Neuronal stem cell (in vitro differentiated cells): ENCODE measurements around the gene AHRR.
A peak's percentile ranks its signal among the peaks of the same experiment; 100 is the strongest.

Source experiments
- DNase-seq: peaks from one replicate; pipeline ENCODE4 v3.0.0-alpha.2; 2013; ENCODE audit warnings: low spot score
- H2AFZ ChIP-seq: one replicate; pipeline ENCODE4 v1.6.1; 2013; ENCODE audit warnings: mild to moderate bottlenecking, low read length, inconsistent platforms
- H2AK5ac ChIP-seq: 2 replicates; pipeline ENCODE4 v1.6.1; 2013; ENCODE audit warnings: low read depth, mild to moderate bottlenecking, inconsistent platforms, low read length, moderate library complexity, mixed read lengths
- H2BK120ac ChIP-seq: 2 replicates; pipeline ENCODE4 v1.6.1; 2013; ENCODE audit warnings: low read depth, mild to moderate bottlenecking, inconsistent platforms, low read length, moderate library complexity, mixed read lengths
- H2BK12ac ChIP-seq: one replicate; pipeline ENCODE4 v1.6.1; 2013; ENCODE audit warnings: low read length, inconsistent platforms
- H2BK15ac ChIP-seq: 2 replicates; pipeline ENCODE4 v1.6.1; 2013; ENCODE audit warnings: mild to moderate bottlenecking, low read length, inconsistent platforms, mixed read lengths
- H2BK5ac ChIP-seq: one replicate; pipeline ENCODE4 v1.6.1; 2013; ENCODE audit warnings: inconsistent platforms, mild to moderate bottlenecking, low read length, moderate library complexity
- H3K14ac ChIP-seq: one replicate; pipeline ENCODE4 v1.6.1; 2013; ENCODE audit warnings: low read length, inconsistent platforms
- H3K18ac ChIP-seq: 2 replicates; pipeline ENCODE4 v1.6.1; 2013; ENCODE audit warnings: low read length, inconsistent platforms
- H3K23ac ChIP-seq: 2 replicates; pipeline ENCODE4 v1.6.1; 2013; ENCODE audit warnings: low read depth, mild to moderate bottlenecking, mixed read lengths, low read length, inconsistent platforms; ENCODE audit not compliant: poor library complexity
- H3K27ac ChIP-seq: replicated peaks from 3 replicates; pipeline ENCODE4 v1.5.1; 2013; ENCODE audit warnings: low read length, inconsistent platforms
- H3K27me3 ChIP-seq, 3 experiments: 2 replicates each; pipeline ENCODE4 v1.6.1; 2013; ENCODE audit warnings: low read length in 3 of 3, mild to moderate bottlenecking in 2 of 3, inconsistent platforms in 1 of 3, low read depth in 1 of 3, mixed read lengths in 1 of 3, moderate library complexity in 1 of 3; ENCODE audit not compliant: control insufficient read depth in 3 of 3, insufficient read depth in 3 of 3
- H3K36me3 ChIP-seq, 2 donors: replicated peaks in 1 of 2; 2 replicates each; pipeline ENCODE4 v1.6.1; 2013; ENCODE audit warnings: low read length in 2 of 2; ENCODE audit not compliant: control insufficient read depth in 2 of 2, insufficient read depth in 2 of 2
- H3K4ac ChIP-seq: 2 replicates; pipeline ENCODE4 v1.6.1; 2013; ENCODE audit warnings: inconsistent platforms, mild to moderate bottlenecking, low read length, moderate library complexity
- H3K4me1 ChIP-seq, 2 donors: 1 replicate in 1 of 2; 2 replicates in 1 of 2; pipeline ENCODE4 v1.6.1; 2013; ENCODE audit warnings: low read length in 2 of 2, low read depth in 1 of 2; ENCODE audit not compliant: control insufficient read depth in 2 of 2, insufficient read depth in 1 of 2
- H3K4me2 ChIP-seq: one replicate; pipeline ENCODE4 v1.6.1; 2013; ENCODE audit warnings: mild to moderate bottlenecking, low read length, inconsistent platforms; ENCODE audit not compliant: insufficient read depth, poor library complexity, severe bottlenecking
- H3K4me3 ChIP-seq, 2 donors: 2 replicates each; pipeline ENCODE4 v1.5.1; 2013; ENCODE audit warnings: low read length in 2 of 2, mild to moderate bottlenecking in 2 of 2, inconsistent platforms in 1 of 2, moderate library complexity in 1 of 2
- H3K79me1 ChIP-seq: one replicate; pipeline ENCODE4 v1.6.1; 2013; ENCODE audit warnings: low read depth, mild to moderate bottlenecking, inconsistent platforms, low read length, moderate library complexity
- H3K9ac ChIP-seq: one replicate; pipeline ENCODE4 v1.6.1; 2013; ENCODE audit warnings: mild to moderate bottlenecking, low read depth, low read length, inconsistent platforms; ENCODE audit not compliant: poor library complexity
- H3K9me3 ChIP-seq, 2 donors: replicated peaks in 1 of 2; 2 replicates each; pipeline versions ENCODE3 to v1.6.1; 2013; ENCODE audit warnings: low read length in 2 of 2, mild to moderate bottlenecking in 2 of 2, inconsistent platforms in 1 of 2, low read depth in 1 of 2, mixed read lengths in 1 of 2, moderate library complexity in 1 of 2; ENCODE audit not compliant: control insufficient read depth in 2 of 2, insufficient read depth in 1 of 2
- H4K8ac ChIP-seq: one replicate; pipeline ENCODE4 v1.6.1; 2013; ENCODE audit warnings: low read depth, mild to moderate bottlenecking, inconsistent platforms, low read length, moderate library complexity
- H4K91ac ChIP-seq: one replicate; pipeline ENCODE4 v1.6.1; 2013; ENCODE audit warnings: low read length, low read depth, mild to moderate bottlenecking, inconsistent platforms; ENCODE audit not compliant: poor library complexity
- WGBS, 2 donors: extraction: QIAGEN DNeasy Blood & Tissue Kit; methylation state at CpG; one replicate each; pipeline ENCODE4 v1.1.7; 2013; ENCODE audit warnings: missing lambda C conversion rate in 2 of 2, mixed read lengths in 1 of 2; ENCODE audit not compliant: insufficient read length in 2 of 2, insufficient replicate concordance in 1 of 2; ENCODE audit errors: extremely low coverage in 2 of 2; 5-methylcytosine and 5-hydroxymethylcytosine counted together

Gene AHRR

DNA sequence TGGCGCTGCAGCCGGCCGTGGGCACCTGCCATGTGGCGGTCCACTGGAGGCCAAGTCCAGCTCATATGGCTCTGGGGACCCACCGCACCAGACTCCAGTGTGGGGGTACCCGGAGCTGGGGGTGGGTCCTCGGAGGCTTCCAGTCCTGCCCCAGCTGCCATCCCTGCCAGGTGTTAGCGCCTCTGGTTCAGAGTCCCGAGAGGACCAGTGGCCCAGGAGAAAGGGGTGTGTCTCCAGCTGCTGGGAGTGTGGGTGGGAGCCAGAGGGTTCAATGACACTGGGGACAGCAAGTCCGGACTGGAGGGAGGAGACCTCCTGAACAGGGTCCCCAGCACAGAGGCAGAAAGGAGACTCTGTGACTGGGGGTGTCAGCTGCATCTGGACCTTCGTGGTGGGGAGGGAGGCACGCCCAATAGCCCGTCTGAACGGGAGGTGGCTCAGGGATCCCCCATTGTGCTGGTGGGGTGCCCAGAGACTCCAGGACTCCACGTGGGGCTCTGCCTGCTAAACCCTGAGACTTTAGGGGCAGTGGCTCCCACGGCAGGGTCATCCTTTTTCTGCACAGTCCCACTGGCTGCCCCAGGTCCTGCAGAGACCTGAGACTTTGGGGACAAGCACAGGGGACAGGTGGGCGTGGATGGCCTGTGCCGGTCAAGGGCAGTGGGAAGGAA, 2.4 kb upstream of the AHRR start:
- peaks cover 6% of the 10 kb centered on the region for H3K79me1 ChIP-seq
- no peak overlapping the region for H3K18ac ChIP-seq
- peaks cover 33 to 57% (median 51%) of the 10 kb centered on the region in 3 experiments for H3K27me3 ChIP-seq

GRCh38 chr5:320524-321229, 837 bp upstream of the AHRR start:
- WGBS, 2 donors: no CpG with 5 or more reads among the region's 65 CpGs
- peaks cover 33 to 58% (median 51%) of the 10 kb centered on the region in 3 experiments for H3K27me3 ChIP-seq

More for the DNA sequence above, 2.4 kb upstream of the AHRR start:
- no peak overlapping the region for H3K4me2 ChIP-seq
- peak overlapping the region; percentile 44 for H3K9ac ChIP-seq
- H4K8ac ChIP-seq: peak overlapping the region; percentile 43
- no peak for DNase-seq
- peak overlapping the region; percentile 41 for H2BK12ac ChIP-seq
- H2AFZ ChIP-seq: no peak overlapping the region
- no peak overlapping the region for H3K27ac ChIP-seq
- H2BK120ac ChIP-seq: no peak overlapping the region
- H2BK15ac ChIP-seq: peak overlapping the region; percentile 49
- no peak overlapping the region for H2BK5ac ChIP-seq
- H3K4me1 ChIP-seq: peaks cover 3 to 13% of the 10 kb centered on the region in 2 donors
- peaks cover 5 to 22% of the 10 kb centered on the region in 2 donors for H3K36me3 ChIP-seq
- H3K4ac ChIP-seq: no peak overlapping the region
- peak overlapping the region; percentile 46 for H2AK5ac ChIP-seq
- H3K4me3 ChIP-seq: no peak overlapping the region
- H3K14ac ChIP-seq: peak overlapping the region; percentile 12
- no peak overlapping the region for H4K91ac ChIP-seq
- H3K9me3 ChIP-seq: peaks cover 5 to 17% of the 10 kb centered on the region in 2 donors
- H3K23ac ChIP-seq: peak overlapping the region; percentile 20
- no CpG with 5 or more reads among the region's 18 CpGs for WGBS, 2 donors

GRCh38 chr5:321726-322251, 275 bp downstream of the AHRR start:
- Histone ChIP-seq H3K4me3 (peak overlapping the region; percentile 15 to 80), H3K27ac (no peak overlapping the region), H3K36me3 (peaks cover 0 to under 1% of the 10 kb centered on the region in 2 donors), H4K8ac (no peak overlapping the region), H2BK15ac (no peak overlapping the region), H3K27me3 (peaks cover 33 to 58% (median 51%) of the 10 kb centered on the region in 3 experiments), H3K4me2 (peak overlapping the region; percentile 87), H2AFZ (peak overlapping the region; percentile 99), H3K23ac (peak overlapping the region; percentile 55), H2BK12ac (no peak overlapping the region), H3K14ac (no peak overlapping the region), H3K79me1 (peaks cover 2% of the 10 kb centered on the region), H3K4me1 (peaks cover 3 to 10% of the 10 kb centered on the region in 2 donors), H2BK120ac (no peak overlapping the region), H3K9me3 (peaks cover 8 to 17% of the 10 kb centered on the region in 2 donors), H2AK5ac (no peak overlapping the region), H3K4ac (no peak overlapping the region), H3K18ac (peak overlapping the region; percentile 87), H2BK5ac (no peak overlapping the region), H3K9ac (peak overlapping the region; percentile 4), H4K91ac (no peak overlapping the region)
- WGBS, 2 donors: no CpG with 5 or more reads among the region's 67 CpGs
- DNase-seq: no peak

More at GRCh38 chr5:320524-321229, 837 bp upstream of the AHRR start:
- peak overlapping the region; percentile 89 for H3K18ac ChIP-seq
- H3K4me1 ChIP-seq: peaks cover 3 to 13% of the 10 kb centered on the region in 2 donors
- peaks cover 5 to 17% of the 10 kb centered on the region in 2 donors for H3K9me3 ChIP-seq
- peak overlapping the region; percentile 56 for H3K14ac ChIP-seq
- H3K9ac ChIP-seq: peak overlapping the region; percentile 72
- peak overlapping the region; percentile 87 for H3K4me2 ChIP-seq
- peak overlapping the region; percentile 99 for H2AFZ ChIP-seq
- no peak overlapping the region for H2BK5ac ChIP-seq
- peak overlapping the region; percentile 47 to 82 for H3K4me3 ChIP-seq
- no peak overlapping the region for H2BK12ac ChIP-seq
- H3K36me3 ChIP-seq: peaks cover 0 to 11% of the 10 kb centered on the region in 2 donors
- peaks cover 3% of the 10 kb centered on the region for H3K79me1 ChIP-seq
- no peak overlapping the region for H4K8ac ChIP-seq
- H3K4ac ChIP-seq: no peak overlapping the region
- H2AK5ac ChIP-seq: peak overlapping the region; percentile 46
- no peak overlapping the region for H4K91ac ChIP-seq
- no peak overlapping the region for H3K27ac ChIP-seq
- no peak overlapping the region for H2BK15ac ChIP-seq
- DNase-seq: no peak
- H2BK120ac ChIP-seq: no peak overlapping the region
- no peak overlapping the region for H3K23ac ChIP-seq
